Measurements from ENCODE around the gene MACROD2.

Gene MACROD2

DNA sequence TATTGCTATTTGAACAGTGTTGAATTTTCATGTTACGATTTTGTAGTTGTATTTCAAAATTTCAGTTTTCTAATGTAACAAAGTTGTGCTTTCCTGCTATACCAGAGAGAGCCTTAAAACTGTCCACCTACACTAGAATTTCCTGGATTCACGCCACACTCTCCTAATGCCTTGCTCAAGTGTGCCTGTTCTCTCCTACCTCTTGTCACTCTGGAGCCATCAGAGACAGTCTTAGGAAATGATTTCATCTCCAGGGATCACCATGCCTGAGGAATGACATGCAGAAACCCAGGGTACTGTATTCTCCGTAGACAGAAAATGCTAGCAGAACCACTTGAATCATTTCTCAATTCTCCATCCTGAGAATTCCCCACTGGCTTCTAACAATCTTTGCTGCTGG is 1910.3 kb downstream of the MACROD2 start:
- no peak for DNase-seq (ENCODE audit: low read depth, low spot score)
- CTCF ChIA-PET = no interaction called here
- H3K4me3 ChIP-seq (ENCODE audit: low read depth, low read length) = no peak overlapping the region
- POLR2A ChIA-PET = no interaction called here
- TF ChIP-seq, protein P1, sequence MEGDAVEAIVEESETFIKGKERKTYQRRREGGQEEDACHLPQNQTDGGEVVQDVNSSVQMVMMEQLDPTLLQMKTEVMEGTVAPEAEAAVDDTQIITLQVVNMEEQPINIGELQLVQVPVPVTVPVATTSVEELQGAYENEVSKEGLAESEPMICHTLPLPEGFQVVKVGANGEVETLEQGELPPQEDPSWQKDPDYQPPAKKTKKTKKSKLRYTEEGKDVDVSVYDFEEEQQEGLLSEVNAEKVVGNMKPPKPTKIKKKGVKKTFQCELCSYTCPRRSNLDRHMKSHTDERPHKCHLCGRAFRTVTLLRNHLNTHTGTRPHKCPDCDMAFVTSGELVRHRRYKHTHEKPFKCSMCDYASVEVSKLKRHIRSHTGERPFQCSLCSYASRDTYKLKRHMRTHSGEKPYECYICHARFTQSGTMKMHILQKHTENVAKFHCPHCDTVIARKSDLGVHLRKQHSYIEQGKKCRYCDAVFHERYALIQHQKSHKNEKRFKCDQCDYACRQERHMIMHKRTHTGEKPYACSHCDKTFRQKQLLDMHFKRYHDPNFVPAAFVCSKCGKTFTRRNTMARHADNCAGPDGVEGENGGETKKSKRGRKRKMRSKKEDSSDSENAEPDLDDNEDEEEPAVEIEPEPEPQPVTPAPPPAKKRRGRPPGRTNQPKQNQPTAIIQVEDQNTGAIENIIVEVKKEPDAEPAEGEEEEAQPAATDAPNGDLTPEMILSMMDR (IDR thresholded peaks at IDR 0.05; ENCODE audit: insufficient read depth, low read length, missing control alignments) = no peak

DNA sequence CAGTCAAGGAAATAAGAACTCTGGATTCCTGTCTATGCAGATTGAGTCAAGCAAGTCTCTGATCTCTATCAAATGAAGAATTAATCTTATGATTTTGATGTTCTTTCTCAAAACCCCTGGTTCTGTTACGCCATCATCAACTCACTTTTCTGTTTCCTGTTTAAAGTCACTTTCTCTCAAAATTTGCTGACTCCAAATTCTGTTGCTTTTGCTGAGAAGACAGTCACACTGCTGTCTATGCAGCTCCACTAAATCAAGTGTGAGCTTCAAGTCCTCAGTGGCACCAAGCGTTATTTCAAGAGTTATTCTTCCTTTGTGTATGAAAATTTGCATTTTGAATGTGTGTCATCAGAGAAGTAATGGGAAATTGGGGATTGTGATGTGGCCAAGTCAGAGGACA is 1914.7 kb downstream of the MACROD2 start:
- no peak for DNase-seq (ENCODE audit: low read depth, low spot score)
- TF ChIP-seq, protein P1 (IDR thresholded peaks at IDR 0.05; ENCODE audit: insufficient read depth, low read length, missing control alignments) = no peak
- CTCF ChIA-PET = no interaction called here
- H3K4me3 ChIP-seq (ENCODE audit: low read depth, low read length) = no peak overlapping the region
- POLR2A ChIA-PET = no interaction called here

DNA sequence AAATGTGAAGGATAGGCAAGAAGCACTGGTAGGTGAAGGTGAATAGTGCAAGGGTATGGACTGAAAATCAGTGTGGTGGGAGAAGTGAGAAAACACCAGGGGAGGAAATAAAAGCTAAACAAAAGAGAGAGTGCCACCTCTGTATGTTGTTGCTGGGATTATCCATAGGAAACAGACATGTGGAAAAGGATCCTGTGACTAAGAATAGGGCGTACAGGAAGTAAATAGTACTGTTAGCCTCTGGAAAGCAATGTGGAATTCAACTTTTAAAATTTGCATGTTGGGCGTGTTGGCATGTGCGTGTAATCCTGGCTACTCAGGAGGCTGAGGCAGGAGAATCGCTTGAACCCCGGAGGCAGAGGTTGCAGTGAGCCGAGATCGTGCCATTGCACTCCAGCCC is 1916.3 kb downstream of the MACROD2 start:
- CTCF ChIA-PET = no interaction called here
- TF ChIP-seq, protein P1 (IDR thresholded peaks at IDR 0.05; ENCODE audit: insufficient read depth, low read length, missing control alignments) = no peak
- DNase-seq (ENCODE audit: low read depth, low spot score) = no peak

DNA sequence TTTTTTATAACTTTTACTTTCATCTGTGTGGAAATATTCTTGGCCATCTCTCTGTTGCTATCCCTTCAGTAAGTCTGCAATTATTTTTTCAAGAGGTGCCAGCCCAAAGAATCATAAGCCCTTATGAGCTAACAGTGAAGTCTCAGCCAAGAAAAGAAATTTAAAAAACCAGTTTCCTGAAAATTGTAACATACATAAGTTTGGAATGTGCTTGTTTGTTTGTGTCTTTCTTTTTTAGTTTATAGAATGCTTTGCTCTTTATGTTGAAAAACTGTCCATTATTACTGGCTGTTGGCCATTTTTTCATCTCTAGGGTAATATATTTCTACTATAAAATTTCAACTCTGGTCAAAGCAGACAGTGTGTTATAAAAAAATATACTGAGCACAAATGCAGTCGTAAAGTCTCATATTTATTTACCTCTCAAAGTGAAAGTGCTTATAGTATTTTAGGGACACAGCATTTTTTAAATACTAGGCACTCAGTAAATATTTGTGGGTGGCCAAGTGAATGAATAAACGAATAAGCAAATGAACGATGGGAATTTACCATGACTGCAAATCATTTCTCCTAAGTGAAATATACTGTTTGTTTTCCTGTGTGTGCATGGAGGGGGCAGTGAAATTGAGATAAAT is 1918.2 kb downstream of the MACROD2 start:
- POLR2A ChIA-PET = no interaction called here

More for the DNA sequence above, 1916.3 kb downstream of the MACROD2 start:
- H3K4me3 ChIP-seq (ENCODE audit: low read depth, low read length) = no peak overlapping the region
- POLR2A ChIA-PET = no interaction called here

DNA sequence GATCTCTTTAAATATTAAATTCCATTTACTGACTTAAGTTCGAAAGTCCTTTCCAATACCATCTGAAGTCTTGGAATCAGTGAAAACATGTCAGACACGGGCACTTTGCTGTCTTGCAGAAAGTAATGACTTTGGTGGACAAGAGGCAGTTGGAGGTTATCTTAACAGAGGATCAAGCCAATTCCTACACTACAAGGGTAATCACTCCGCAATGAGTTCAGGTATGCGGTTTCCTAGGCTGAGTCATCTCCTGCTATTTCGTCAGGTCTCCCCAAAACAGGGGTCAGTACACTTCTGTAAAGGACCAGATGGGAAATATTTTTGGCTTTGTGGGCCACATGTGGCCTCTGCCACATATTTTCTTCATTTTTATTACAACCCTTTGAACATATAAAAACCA is 1921.3 kb downstream of the MACROD2 start:
- no peak for DNase-seq (ENCODE audit: low read depth, low spot score)
- no peak overlapping the region for H3K4me3 ChIP-seq (ENCODE audit: low read depth, low read length)
- ChIA-PET POLR2A (no interaction called here), CTCF (no interaction called here)
- TF ChIP-seq, protein P1 (IDR thresholded peaks at IDR 0.05; ENCODE audit: insufficient read depth, low read length, missing control alignments) = no peak

More for the DNA sequence above, 1918.2 kb downstream of the MACROD2 start:
- no peak for DNase-seq (ENCODE audit: low read depth, low spot score)
- TF ChIP-seq, protein P1 (IDR thresholded peaks at IDR 0.05; ENCODE audit: insufficient read depth, low read length, missing control alignments) = no peak
- CTCF ChIA-PET = no interaction called here
- no peak overlapping the region for H3K4me3 ChIP-seq (ENCODE audit: low read depth, low read length)

DNA sequence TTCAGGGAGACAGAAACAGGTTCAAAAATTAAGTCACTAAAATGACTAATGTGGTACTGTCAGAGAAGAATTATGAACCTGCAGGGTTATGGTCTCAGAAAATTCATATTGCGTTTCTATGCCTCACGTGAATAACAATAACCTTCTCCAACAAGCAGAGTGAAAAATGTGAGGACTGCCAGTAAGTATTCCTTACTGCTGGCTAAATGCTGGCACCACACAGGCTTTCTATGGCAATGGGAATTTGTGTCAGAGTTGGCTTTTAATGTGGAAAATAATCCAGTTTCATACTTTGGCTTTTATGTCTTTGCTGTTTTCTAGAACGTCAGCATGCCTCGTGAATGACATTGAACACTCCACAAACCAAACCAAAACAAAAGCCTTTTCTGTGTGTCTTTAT is 1922.0 kb downstream of the MACROD2 start:
- CTCF ChIA-PET = no interaction called here
- no peak overlapping the region for H3K4me3 ChIP-seq (ENCODE audit: low read depth, low read length)
- DNase-seq (ENCODE audit: low read depth, low spot score) = no peak
- TF ChIP-seq, protein P1 (IDR thresholded peaks at IDR 0.05; ENCODE audit: insufficient read depth, low read length, missing control alignments) = no peak
- POLR2A ChIA-PET = no interaction called here
